GM15510 (cell line): ENCODE measurements around the gene SYT1.

Experiments
- POLR2A ChIP-seq: IDR thresholded peaks from 3 replicates; pipeline ENCODE4 v1.6.1; 2011; ENCODE audit warnings: borderline replicate concordance; ENCODE audit not compliant: insufficient read length; ENCODE audit errors: extremely low read depth

The SYT1 gene

GRCh38 chr12:79227646-79228045 is 363.1 kb downstream of the SYT1 start:
- TF ChIP-seq POLR2A, result no peak

- no peak for TF ChIP-seq POLR2A
Measured at GRCh38 chr12:79233341-79233781, 368.8 kb downstream of the SYT1 start.

- TF ChIP-seq POLR2A, result no peak
Measured at GRCh38 chr12:79236920-79237319, 372.3 kb downstream of the SYT1 start.

GRCh38 chr12:79238246-79238645 is 373.7 kb downstream of the SYT1 start:
- no peak for TF ChIP-seq POLR2A

- no peak for TF ChIP-seq POLR2A
Measured at GRCh38 chr12:79247494-79247893, 382.9 kb downstream of the SYT1 start.

- no peak for TF ChIP-seq POLR2A
Measured at GRCh38 chr12:79250186-79250585, 385.6 kb downstream of the SYT1 start.

GRCh38 chr12:79250960-79251755 is 386.6 kb downstream of the SYT1 start:
- no peak for TF ChIP-seq POLR2A

- no peak for TF ChIP-seq POLR2A
Measured at GRCh38 chr12:79252358-79253075, 387.9 kb downstream of the SYT1 start.

GRCh38 chr12:79255288-79255687 is 390.7 kb downstream of the SYT1 start:
- no peak for TF ChIP-seq POLR2A

GRCh38 chr12:79260923-79261322 is 396.3 kb downstream of the SYT1 start:
- no peak for TF ChIP-seq POLR2A

- TF ChIP-seq POLR2A, result no peak
Measured at GRCh38 chr12:79262938-79263337, 398.4 kb downstream of the SYT1 start.

GRCh38 chr12:79266343-79267144 is 402.0 kb downstream of the SYT1 start:
- TF ChIP-seq POLR2A, result no peak

GRCh38 chr12:79267580-79267979 is 403.0 kb downstream of the SYT1 start:
- no peak for TF ChIP-seq POLR2A

GRCh38 chr12:79274501-79275064 is 410.0 kb downstream of the SYT1 start:
- TF ChIP-seq POLR2A, result no peak

- no peak for TF ChIP-seq POLR2A
Measured at GRCh38 chr12:79275631-79276030, 411.1 kb downstream of the SYT1 start.
